Gastrocnemius medialis (tissue), 4 donors: ENCODE measurements around the gene FANCL.

Source experiments
- POLR2A ChIP-seq, 2 donors: fragments of 450-650 bp; IDR thresholded peaks; one replicate each; pipeline ENCODE4 v1.6.1; 2017; ENCODE audit warnings: antibody characterized with exemption in 2 of 2, mild to moderate bottlenecking in 2 of 2, moderate library complexity in 2 of 2
- TF ChIP-seq, protein P1 (sequence below), 5 experiments: fragments of 450-650 bp in 3 of 5; fragments of 200-600 bp in 2 of 5; sonication (generic) in 2 of 5; IDR thresholded peaks in 4 of 5; conservative IDR thresholded peaks in 1 of 5; 1 replicate in 4 of 5; 2 replicates in 1 of 5; pipeline ENCODE4 v1.5.1; 2016 to 2019; ENCODE audit warnings: antibody characterized with exemption in 5 of 5, mild to moderate bottlenecking in 3 of 5, moderate library complexity in 3 of 5

DNA sequence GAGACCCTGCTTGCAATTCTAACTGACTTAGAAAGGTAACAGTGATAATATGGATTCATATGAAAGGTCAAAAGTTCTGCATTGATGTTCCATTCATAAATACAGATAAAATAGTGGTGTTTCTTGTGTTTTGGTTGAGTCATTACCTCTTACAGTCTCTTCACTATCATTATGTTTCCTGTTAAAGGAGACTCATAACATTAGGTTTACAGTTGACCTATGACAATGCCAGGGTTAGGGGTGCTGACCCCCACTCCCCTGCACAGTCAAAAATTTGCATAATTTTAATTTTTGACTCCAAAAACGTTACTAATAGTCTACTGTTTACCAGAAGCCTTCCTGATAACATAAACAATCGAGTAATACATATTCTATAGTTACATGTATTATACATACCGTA lies 119.1 kb downstream of the FANCL start:
- TF ChIP-seq, protein P1, sequence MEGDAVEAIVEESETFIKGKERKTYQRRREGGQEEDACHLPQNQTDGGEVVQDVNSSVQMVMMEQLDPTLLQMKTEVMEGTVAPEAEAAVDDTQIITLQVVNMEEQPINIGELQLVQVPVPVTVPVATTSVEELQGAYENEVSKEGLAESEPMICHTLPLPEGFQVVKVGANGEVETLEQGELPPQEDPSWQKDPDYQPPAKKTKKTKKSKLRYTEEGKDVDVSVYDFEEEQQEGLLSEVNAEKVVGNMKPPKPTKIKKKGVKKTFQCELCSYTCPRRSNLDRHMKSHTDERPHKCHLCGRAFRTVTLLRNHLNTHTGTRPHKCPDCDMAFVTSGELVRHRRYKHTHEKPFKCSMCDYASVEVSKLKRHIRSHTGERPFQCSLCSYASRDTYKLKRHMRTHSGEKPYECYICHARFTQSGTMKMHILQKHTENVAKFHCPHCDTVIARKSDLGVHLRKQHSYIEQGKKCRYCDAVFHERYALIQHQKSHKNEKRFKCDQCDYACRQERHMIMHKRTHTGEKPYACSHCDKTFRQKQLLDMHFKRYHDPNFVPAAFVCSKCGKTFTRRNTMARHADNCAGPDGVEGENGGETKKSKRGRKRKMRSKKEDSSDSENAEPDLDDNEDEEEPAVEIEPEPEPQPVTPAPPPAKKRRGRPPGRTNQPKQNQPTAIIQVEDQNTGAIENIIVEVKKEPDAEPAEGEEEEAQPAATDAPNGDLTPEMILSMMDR (IDR thresholded peaks at IDR 0.05 in 4 of 5, conservative IDR thresholded peaks at IDR 0.05 in 1 of 5) = no peak
- TF ChIP-seq POLR2A (IDR thresholded peaks at IDR 0.05) = no peak
